OCI-LY3 (cell line): ENCODE measurements around the gene CDC42BPA.

Experiments used
- H2AFZ ChIP-seq: fragments of 200-600, 300-600 bp; shearing (Covaris generic); 2 replicates; pipeline ENCODE4 v1.6.0; 2014; ENCODE audit warnings: antibody characterized with exemption, low read depth, low read length
- H3K27ac ChIP-seq: fragments of 200-600, 300-600 bp; sonication (generic); 2 replicates; pipeline ENCODE4 v1.5.1; 2014; ENCODE audit warnings: mild to moderate bottlenecking, low read length, moderate library complexity, mixed read lengths
- H3K27me3 ChIP-seq: fragments of 200-600, 300-600 bp; sonication (generic); 2 replicates; pipeline ENCODE4 v1.6.1; 2014; ENCODE audit warnings: low read depth, low read length, mixed read lengths
- H3K36me3 ChIP-seq: fragments of 200-600, 300-600 bp; sonication (generic); replicated peaks from 2 replicates; pipeline ENCODE3; 2014; ENCODE audit warnings: low read depth, low read length, mixed read lengths
- H3K4me1 ChIP-seq: fragments of 300-600, 200-600 bp; sonication (generic); 2 replicates; pipeline ENCODE4 v1.6.1; 2014; ENCODE audit warnings: low read length, mixed read lengths
- H3K4me2 ChIP-seq: fragments of 200-600, 300-600 bp; sonication (generic); 2 replicates; pipeline ENCODE4 v1.6.1; 2014; ENCODE audit warnings: low read length, mixed read lengths
- H3K4me3 ChIP-seq: fragments of 300-600, 200-600 bp; sonication (generic); 2 replicates; pipeline ENCODE4 v1.5.1; 2014; ENCODE audit warnings: antibody characterized with exemption, mild to moderate bottlenecking, low read length, moderate library complexity
- H3K79me2 ChIP-seq: fragments of 300-600, 200-600 bp; shearing (Covaris generic); 2 replicates; pipeline ENCODE4 v1.6.1; 2014; ENCODE audit warnings: mild to moderate bottlenecking, low read length, mixed read lengths
- H3K9ac ChIP-seq: fragments of 300-600, 200-600 bp; shearing (Covaris generic); 2 replicates; pipeline ENCODE4 v1.6.0; 2014; ENCODE audit warnings: mild to moderate bottlenecking, low read length, moderate library complexity
- H3K9me3 ChIP-seq: fragments of 200-600, 300-600 bp; shearing (Covaris generic); 2 replicates; pipeline ENCODE4 v1.6.1; 2014; ENCODE audit warnings: low read length, mixed read lengths; ENCODE audit not compliant: insufficient read depth
- H4K20me1 ChIP-seq: fragments of 200-600, 300-600 bp; sonication (generic); 2 replicates; pipeline ENCODE4 v1.6.1; 2016; ENCODE audit warnings: low read length, mixed read lengths; ENCODE audit not compliant: insufficient read depth
- CTCF ChIP-seq: fragments of 200-600, 300-600 bp; sonication (generic); IDR thresholded peaks from 2 replicates; pipeline ENCODE4 v1.5.1; 2014; ENCODE audit warnings: antibody characterized with exemption, low read length, low read depth
- EZH2phosphoT487 ChIP-seq: fragments of 200-600 bp; shearing (Covaris generic); IDR thresholded peaks from 2 replicates; pipeline ENCODE4 v1.6.1; 2018; ENCODE audit warnings: antibody characterized with exemption, mixed run types, low read depth

Gene CDC42BPA

GRCh38 chr1:227316456-227316855 lies 1.8 kb downstream of the CDC42BPA start:
- Histone ChIP-seq H3K27me3 (no peaks in the 10 kb centered on the region), H3K4me1 (no peaks in the 10 kb centered on the region), H3K9ac (no peak overlapping the region), H2AFZ (no peak overlapping the region), H3K4me2 (no peak overlapping the region), H3K27ac (no peak overlapping the region), H3K4me3 (no peak overlapping the region), H3K9me3 (no peaks in the 10 kb centered on the region), H3K79me2 (no peaks in the 10 kb centered on the region), H4K20me1 (no peaks in the 10 kb centered on the region), H3K36me3 (no peaks in the 10 kb centered on the region)
- TF ChIP-seq CTCF (no peak), EZH2phosphoT487 (no peak)

- H3K36me3 ChIP-seq = no peaks in the 10 kb centered on the region
- no peak overlapping the region for H3K4me3 ChIP-seq
- TF ChIP-seq EZH2phosphoT487 = no peak
- no peak for TF ChIP-seq CTCF
- H4K20me1 ChIP-seq = no peaks in the 10 kb centered on the region
- H3K27ac ChIP-seq = no peak overlapping the region
- no peaks in the 10 kb centered on the region for H3K9me3 ChIP-seq
- H3K9ac ChIP-seq = no peak overlapping the region
- H3K79me2 ChIP-seq = no peaks in the 10 kb centered on the region
- no peaks in the 10 kb centered on the region for H3K4me1 ChIP-seq
- H2AFZ ChIP-seq = no peak overlapping the region
- no peaks in the 10 kb centered on the region for H3K27me3 ChIP-seq
- no peak overlapping the region for H3K4me2 ChIP-seq
Observed at GRCh38 chr1:227315629-227316346, 2.5 kb downstream of the CDC42BPA start.

- Histone ChIP-seq H3K4me2 (no peak overlapping the region), H2AFZ (no peak overlapping the region), H3K9me3 (no peaks in the 10 kb centered on the region), H3K36me3 (no peaks in the 10 kb centered on the region), H3K27me3 (no peaks in the 10 kb centered on the region), H3K27ac (no peak overlapping the region), H3K9ac (no peak overlapping the region), H4K20me1 (no peaks in the 10 kb centered on the region), H3K4me1 (no peaks in the 10 kb centered on the region), H3K4me3 (no peak overlapping the region), H3K79me2 (no peaks in the 10 kb centered on the region)
- TF ChIP-seq EZH2phosphoT487 = no peak
- no peak for TF ChIP-seq CTCF
Observed at GRCh38 chr1:227314014-227314848, 4.1 kb downstream of the CDC42BPA start.

DNA sequence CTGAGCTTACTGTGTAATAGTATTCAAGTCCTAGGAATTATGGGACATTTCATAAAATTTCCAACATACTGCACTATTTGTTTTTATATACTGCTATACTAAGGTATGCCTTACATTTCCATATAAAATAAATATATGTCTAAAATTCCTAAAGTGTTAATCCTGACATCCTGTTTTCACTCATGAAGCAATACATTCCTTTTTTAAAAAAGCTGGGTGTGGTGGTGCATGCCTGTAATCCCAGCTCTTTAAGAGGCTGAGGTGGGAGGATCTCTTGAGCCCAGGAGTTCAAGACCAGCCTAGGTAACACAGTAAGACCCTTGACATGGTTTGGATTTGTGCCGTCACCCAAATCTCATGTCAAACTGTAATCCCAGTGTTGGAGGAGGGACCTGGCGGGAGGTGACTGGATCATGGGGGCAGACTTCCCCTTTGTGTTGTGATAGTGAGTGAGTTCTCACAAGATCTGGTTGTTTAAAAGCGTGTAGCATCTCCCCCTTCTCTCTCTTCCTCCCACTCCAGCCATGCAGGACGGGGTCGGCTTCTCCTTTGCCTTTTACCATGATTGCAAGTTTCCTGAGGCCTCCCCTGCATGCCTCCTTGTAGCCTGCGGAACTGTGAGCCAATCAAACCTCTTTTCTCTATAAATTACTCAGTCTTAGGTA lies 5.8 kb downstream of the CDC42BPA start:
- no peaks in the 10 kb centered on the region for H3K36me3 ChIP-seq
- H3K27me3 ChIP-seq = no peaks in the 10 kb centered on the region
- H3K9me3 ChIP-seq = no peaks in the 10 kb centered on the region
- H3K4me3 ChIP-seq = no peak overlapping the region
- H3K27ac ChIP-seq = no peak overlapping the region
- no peaks in the 10 kb centered on the region for H3K4me1 ChIP-seq
- H3K9ac ChIP-seq = no peak overlapping the region
- H2AFZ ChIP-seq = no peak overlapping the region
- H4K20me1 ChIP-seq = no peaks in the 10 kb centered on the region
- H3K79me2 ChIP-seq = no peaks in the 10 kb centered on the region
- TF ChIP-seq EZH2phosphoT487 (no peak), CTCF (no peak)
- no peak overlapping the region for H3K4me2 ChIP-seq
